Endothelial cell (in vitro differentiated cells): ENCODE data around the gene CRABP1. TPM values are rescaled to one million over a fixed set of nuclear protein-coding genes. Genes with fewer than 3 reads are reported as not detected.

Source experiments
- DNase-seq: peaks from one replicate; pipeline ENCODE4 v3.0.0; 2021; ENCODE audit warnings: low spot score
- H3K27ac Mint-ChIP-seq: one replicate; pipeline ENCODE4 v1.8.0; 2021; ENCODE audit warnings: mixed read lengths, inconsistent platforms; ENCODE audit not compliant: unreplicated experiment
- H3K27me3 Mint-ChIP-seq: one replicate; pipeline ENCODE4 v1.8.0; 2021; ENCODE audit warnings: mild to moderate bottlenecking, moderate library complexity, mixed read lengths, inconsistent platforms; ENCODE audit not compliant: unreplicated experiment
- H3K36me3 Mint-ChIP-seq: one replicate; pipeline ENCODE4 v1.8.0; 2021; ENCODE audit warnings: mild to moderate bottlenecking, low read depth, mixed read lengths, inconsistent platforms; ENCODE audit not compliant: unreplicated experiment
- H3K4me1 Mint-ChIP-seq: one replicate; pipeline ENCODE4 v1.8.0; 2021; ENCODE audit warnings: mild to moderate bottlenecking, mixed read lengths, inconsistent platforms; ENCODE audit not compliant: unreplicated experiment
- H3K4me3 Mint-ChIP-seq: one replicate; pipeline ENCODE4 v1.8.0; 2021; ENCODE audit warnings: mild to moderate bottlenecking, mixed read lengths, inconsistent platforms; ENCODE audit not compliant: unreplicated experiment
- H3K9me3 Mint-ChIP-seq: one replicate; pipeline ENCODE4 v1.8.0; 2021; ENCODE audit warnings: mixed read lengths, inconsistent platforms; ENCODE audit not compliant: unreplicated experiment
- CTCF ChIP-seq: fragments of 200-600 bp; sonication (generic); IDR thresholded peaks from one replicate; pipeline ENCODE4 v1.5.0; 2021; ENCODE audit warnings: antibody characterized with exemption; ENCODE audit not compliant: unreplicated experiment
- total RNA-seq: library from RNA; stranded (reverse); fragmentation: NEBNext Ultra II Directional; extraction: Animal tissue kit (Norgen Biotek cat#: 25700); gene quantifications from one replicate; pipeline ENCODE4 v1.2.1, GENCODE V29; 2021; ENCODE audit not compliant: unreplicated experiment

CRABP1 gene
- total RNA-seq, 1 donor from 2014 or later, result 3.3 TPM

- DNase-seq, result no peak
- no peak overlapping the region for H3K4me3 Mint-ChIP-seq
- TF ChIP-seq CTCF, result no peak
- H3K27me3 Mint-ChIP-seq, result peaks cover 5% of the 10 kb centered on the region
- no peaks in the 10 kb centered on the region for H3K9me3 Mint-ChIP-seq
- H3K36me3 Mint-ChIP-seq, result no peaks in the 10 kb centered on the region
- no peak overlapping the region for H3K27ac Mint-ChIP-seq
- no peaks in the 10 kb centered on the region for H3K4me1 Mint-ChIP-seq
Measured at GRCh38 chr15:78361771-78362506, 21.8 kb downstream of the CRABP1 start.

GRCh38 chr15:78362716-78363380 is 22.7 kb downstream of the CRABP1 start:
- TF ChIP-seq CTCF, result no peak
- Mint-ChIP-seq H3K9me3 (no peaks in the 10 kb centered on the region), H3K4me3 (no peak overlapping the region), H3K27ac (no peak overlapping the region), H3K4me1 (peaks cover 2% of the 10 kb centered on the region), H3K27me3 (peaks cover 5% of the 10 kb centered on the region), H3K36me3 (no peaks in the 10 kb centered on the region)
- DNase-seq, result no peak

GRCh38 chr15:78363381-78363734 is 23.2 kb downstream of the CRABP1 start:
- TF ChIP-seq CTCF, result no peak
- DNase-seq, result no peak
- Mint-ChIP-seq H3K27ac (no peak overlapping the region), H3K4me1 (peaks cover 6% of the 10 kb centered on the region), H3K9me3 (no peaks in the 10 kb centered on the region), H3K27me3 (peaks cover 5% of the 10 kb centered on the region), H3K36me3 (no peaks in the 10 kb centered on the region), H3K4me3 (no peak overlapping the region)

- H3K4me1 Mint-ChIP-seq, result peaks cover 6% of the 10 kb centered on the region
- H3K27ac Mint-ChIP-seq, result no peak overlapping the region
- H3K27me3 Mint-ChIP-seq, result peaks cover 5% of the 10 kb centered on the region
- TF ChIP-seq CTCF, result no peak
- no peaks in the 10 kb centered on the region for H3K9me3 Mint-ChIP-seq
- H3K4me3 Mint-ChIP-seq, result no peak overlapping the region
- H3K36me3 Mint-ChIP-seq, result no peaks in the 10 kb centered on the region
- no peak for DNase-seq
Measured at GRCh38 chr15:78364233-78364632, 24.1 kb downstream of the CRABP1 start.

- H3K27me3 Mint-ChIP-seq, result peaks cover 5% of the 10 kb centered on the region
- H3K4me3 Mint-ChIP-seq, result no peak overlapping the region
- no peak for TF ChIP-seq CTCF
- DNase-seq, result no peak
- H3K27ac Mint-ChIP-seq, result no peak overlapping the region
- H3K9me3 Mint-ChIP-seq, result no peaks in the 10 kb centered on the region
- no peaks in the 10 kb centered on the region for H3K36me3 Mint-ChIP-seq
- H3K4me1 Mint-ChIP-seq, result peaks cover 6% of the 10 kb centered on the region
Measured at GRCh38 chr15:78365917-78366316, 25.8 kb downstream of the CRABP1 start.
